HL-60/S4 treated with phorbol 12-myristate 13-acetate at 8.2 ng/mL for 4 days and 3 days (cell line): Measurements from ENCODE around the gene ZC4H2.
"Not testable (repeated sequence)": the region's sequence is repeated elsewhere in the genome, so short reads cannot be mapped to it uniquely, and the experiment has no call there.

Experiments used
- in situ Hi-C: fragments of 300-500 bp; cut with MboI; formaldehyde crosslinking; loops from 2 replicates; pipeline ENCODE4 v1.15.0; 2022; ENCODE audit warnings: low sequenced_read_pairs

Gene ZC4H2, protein sequence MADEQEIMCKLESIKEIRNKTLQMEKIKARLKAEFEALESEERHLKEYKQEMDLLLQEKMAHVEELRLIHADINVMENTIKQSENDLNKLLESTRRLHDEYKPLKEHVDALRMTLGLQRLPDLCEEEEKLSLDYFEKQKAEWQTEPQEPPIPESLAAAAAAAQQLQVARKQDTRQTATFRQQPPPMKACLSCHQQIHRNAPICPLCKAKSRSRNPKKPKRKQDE

DNA sequence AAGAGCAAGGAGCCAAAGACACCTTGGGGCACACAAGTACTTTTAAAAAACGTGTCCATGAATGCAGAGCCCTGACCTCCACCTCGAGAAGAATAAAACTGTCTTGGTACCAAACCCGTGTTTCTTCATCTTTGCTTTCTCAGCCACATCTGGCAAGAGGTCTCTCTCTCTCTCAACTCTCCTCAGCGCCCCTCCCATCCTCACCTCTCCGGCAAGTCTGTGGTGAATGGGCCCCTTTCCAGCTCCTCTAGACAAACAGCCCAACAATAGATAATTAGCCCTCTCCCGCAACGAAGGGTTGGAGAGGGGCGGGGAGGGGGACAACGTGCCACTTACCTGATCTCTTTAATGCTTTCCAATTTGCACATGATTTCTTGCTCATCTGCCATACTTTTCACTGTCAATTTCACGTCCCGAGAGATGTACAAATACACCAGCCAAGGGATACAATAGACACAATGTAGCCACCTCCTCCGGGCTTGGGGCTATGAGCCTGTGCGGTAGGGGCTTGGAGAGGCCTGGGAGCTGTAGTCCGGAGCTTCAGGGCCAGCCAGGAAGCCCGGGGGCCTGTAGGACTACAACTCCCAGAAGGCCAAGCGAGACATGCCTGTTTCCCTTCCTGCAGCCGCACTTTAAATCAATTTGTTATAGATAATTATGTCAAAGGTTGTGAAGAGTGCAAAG lies at the start of gene ZC4H2:
Gene ZC4H2 (minus strand): TSS at position 462 of the 684 bp plus-strand sequence. CDS start 73 bp downstream, at position 389.
- in situ Hi-C loops = no loop called here

GRCh38 chrX:65017451-65017850 lies 41.2 kb upstream of the ZC4H2 start:
- in situ Hi-C loops = no loop called here

- in situ Hi-C loops = no loop called here
Observed at GRCh38 chrX:65014230-65014629, 38.0 kb upstream of the ZC4H2 start.

DNA sequence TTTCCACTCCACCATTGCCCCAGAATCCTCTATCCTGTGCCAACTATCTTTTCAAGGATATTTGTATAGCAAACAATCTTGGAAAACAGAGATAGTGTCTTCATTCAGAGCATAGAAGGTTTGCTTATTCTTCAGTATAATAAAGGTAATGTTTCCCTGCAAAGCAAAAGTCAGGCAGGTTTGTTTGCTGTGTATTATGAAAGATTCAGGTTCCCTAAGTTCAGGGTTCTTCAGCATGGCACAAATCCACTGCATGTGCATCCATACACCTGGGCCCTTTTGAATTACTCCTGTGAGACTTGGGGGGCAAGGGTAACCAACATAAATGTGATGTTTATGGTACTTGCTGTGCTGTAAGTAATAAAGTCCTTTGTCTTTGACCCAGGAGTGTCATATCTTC lies 33.2 kb upstream of the ZC4H2 start:
- in situ Hi-C loops = no loop called here

DNA sequence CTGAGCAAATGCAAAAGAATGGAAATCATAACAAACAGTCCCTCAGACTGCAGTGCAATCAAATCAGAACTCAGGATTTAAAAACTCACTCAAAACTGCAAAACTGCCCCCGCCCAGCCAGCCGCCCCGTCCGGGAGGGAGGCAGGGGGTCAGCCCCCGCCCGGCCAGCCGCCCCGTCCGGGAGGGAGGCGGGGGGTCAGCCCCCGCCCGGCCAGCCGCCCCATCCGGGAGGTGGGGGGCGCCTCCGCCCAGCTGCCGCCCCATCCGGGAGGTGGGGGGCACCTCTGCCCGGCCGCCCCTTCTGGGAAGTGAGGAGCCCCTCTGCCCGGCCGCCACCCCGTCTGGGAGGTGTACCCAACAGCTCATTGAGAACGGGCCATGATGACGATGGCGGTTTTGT lies 26.0 kb upstream of the ZC4H2 start:
- in situ Hi-C loops = not testable (repeated sequence)

GRCh38 chrX:64996805-64997204 lies 20.6 kb upstream of the ZC4H2 start:
- in situ Hi-C loops = no loop called here

GRCh38 chrX:64994131-64994798 lies 18.0 kb upstream of the ZC4H2 start:
- in situ Hi-C loops = no loop called here

DNA sequence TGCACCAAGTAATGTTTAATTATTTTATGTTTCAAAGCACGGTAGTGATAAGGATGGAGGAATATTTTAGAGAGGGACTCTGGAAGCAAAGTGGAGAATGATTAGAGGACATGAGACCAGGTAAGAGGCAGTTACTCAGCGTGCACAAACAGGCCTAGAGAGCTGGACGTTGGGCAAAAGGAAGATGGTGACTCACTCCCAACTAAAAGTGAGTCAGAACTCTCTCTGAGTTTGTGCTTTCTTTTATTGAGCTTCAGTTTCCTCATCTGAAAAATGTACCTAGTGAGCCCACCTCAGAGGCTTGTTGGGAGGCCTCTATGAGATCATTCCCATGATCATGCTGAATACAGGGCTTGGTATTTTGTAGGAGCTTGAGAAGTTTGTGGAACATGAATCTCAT lies 1.6 kb upstream of the ZC4H2 start:
- in situ Hi-C loops = no loop called here

DNA sequence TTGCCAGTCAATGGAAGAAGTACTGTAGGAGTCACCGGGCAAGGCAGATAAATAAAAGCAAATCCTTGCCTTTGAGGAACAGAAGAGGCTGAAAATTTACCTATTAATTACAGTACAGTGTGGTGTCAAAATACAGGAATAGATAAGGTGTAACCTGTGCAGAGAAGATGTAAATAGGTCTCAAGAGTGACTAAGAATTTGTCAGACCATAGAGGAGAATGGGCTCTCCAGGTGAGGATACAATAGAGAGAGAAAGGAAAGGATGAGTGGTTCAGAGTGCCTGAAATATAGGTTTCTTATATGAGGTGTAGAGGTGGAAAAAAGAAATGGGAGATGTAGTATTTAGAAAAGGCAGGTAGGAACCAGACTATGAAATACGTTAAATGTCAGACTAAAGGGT lies 801 bp upstream of the ZC4H2 start:
- in situ Hi-C loops = no loop called here

DNA sequence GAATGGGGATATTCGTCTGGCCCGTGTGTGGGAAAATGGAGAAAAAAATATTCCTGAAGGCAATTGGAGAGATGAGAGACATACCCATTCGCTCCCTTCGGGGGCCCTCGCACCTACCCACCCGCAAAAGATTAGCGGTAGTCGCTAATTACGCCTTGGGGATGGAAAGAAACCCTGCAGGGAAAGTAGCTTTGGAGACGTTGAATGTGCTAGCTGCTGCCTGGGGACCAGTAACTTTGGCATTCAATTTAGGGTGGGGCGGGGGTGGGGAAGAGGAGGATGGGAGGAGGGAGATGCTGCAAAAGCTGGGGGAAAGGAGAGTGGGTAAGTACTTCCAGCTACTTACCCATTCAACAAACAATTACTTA lies 407 bp upstream of the ZC4H2 start:
- in situ Hi-C loops = no loop called here

GRCh38 chrX:64975491-64975890 lies 759 bp downstream of the ZC4H2 start:
- in situ Hi-C loops = no loop called here

GRCh38 chrX:64925480-64925879 lies 50.8 kb downstream of the ZC4H2 start:
- in situ Hi-C loops = no loop called here

DNA sequence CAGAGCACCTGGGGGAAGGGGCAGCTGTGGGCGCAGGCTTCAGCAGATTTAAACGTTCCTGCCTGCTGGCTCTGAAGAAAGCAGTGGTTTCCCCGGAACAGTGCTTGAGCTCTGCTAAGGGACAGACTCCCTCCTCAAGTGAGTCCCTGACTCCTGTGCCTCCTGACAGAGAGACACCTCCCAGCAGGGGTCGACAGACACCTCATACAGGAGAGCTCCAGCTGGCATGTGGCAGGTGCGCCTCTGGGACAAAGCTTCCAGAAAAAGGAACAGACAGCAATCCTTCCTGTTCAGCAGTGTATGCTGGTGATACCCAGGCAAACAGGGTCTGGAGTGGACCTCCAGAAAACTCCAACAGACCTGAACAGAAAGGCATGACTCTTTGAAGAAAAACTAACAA lies 68.1 kb downstream of the ZC4H2 start:
- in situ Hi-C loops = no loop called here

DNA sequence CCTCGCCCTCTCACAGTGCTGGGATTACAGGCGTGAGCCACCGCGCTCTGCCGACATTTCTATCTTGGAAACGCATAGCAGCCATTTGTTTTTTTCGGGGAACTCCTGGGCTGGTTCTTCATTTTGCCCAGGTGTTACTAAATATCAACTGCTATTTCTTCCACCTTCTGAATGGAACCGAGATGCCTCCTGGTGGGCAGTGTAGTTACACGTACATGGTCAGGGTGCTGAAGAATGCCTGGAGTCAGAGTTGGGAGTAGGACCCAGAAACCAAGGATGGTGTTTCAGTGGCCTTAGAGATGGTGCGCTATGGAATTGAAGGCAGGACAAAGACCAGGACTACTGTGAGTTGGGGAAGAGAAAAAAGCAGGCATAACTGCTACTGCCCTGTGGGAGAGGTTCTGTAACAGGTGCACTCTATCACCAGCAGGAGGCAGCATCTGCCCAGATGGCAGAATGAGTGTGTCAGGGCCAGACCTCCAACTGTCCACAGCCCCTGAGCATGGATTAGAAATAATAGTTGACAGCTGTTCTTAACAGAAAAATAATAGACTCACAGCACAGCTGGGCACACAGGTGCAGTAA lies 81.7 kb downstream of the ZC4H2 start:
- in situ Hi-C loops = no loop called here

GRCh38 chrX:64885850-64886249 lies 90.4 kb downstream of the ZC4H2 start:
- in situ Hi-C loops = no loop called here

DNA sequence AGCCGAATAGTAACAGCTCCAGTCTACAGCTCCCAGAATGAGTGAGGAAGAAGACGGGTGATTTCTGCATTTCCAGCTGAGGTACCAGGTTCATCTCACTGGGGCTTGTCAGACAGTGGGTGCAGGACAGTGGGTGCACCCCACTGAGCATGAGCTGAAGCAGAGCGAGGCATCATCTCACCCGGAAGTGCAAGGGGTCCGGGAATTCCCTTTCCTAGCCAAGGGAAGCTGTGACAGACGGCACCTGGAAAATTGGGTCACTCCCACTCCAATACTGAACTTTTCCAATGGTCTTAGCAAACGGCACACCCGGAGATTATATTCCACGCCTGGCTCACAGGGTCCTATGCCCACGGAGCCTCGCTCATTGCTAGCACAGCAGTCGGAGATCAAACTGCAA lies 97.5 kb downstream of the ZC4H2 start:
- in situ Hi-C loops = not testable (repeated sequence)

GRCh38 chrX:64867217-64867616 lies 109.0 kb downstream of the ZC4H2 start:
- in situ Hi-C loops = no loop called here
